D721Med (cell line): ENCODE data around the gene HRC.
"Not testable (repeated sequence)": the region's sequence is repeated elsewhere in the genome, so short reads cannot be mapped to it uniquely, and the experiment has no call there.

Experiments
- DNase-seq: peaks from one replicate; pipeline ENCODE4 v3.0.0; 2011; ENCODE audit warnings: low spot score; ENCODE audit not compliant: insufficient read length
- FAIRE-seq: peaks from 2 replicates; lab custom pipeline; 2011; peaks lifted over from hg19 to GRCh38; lab: Jason Lieb, UNC
- TF ChIP-seq, protein P1 (sequence below): IDR thresholded peaks from 2 replicates; pipeline ENCODE4 v1.5.1; 2012; ENCODE audit warnings: mild to moderate bottlenecking, control low read depth; ENCODE audit not compliant: insufficient read depth; ENCODE audit errors: missing control alignments

The HRC gene

DNA sequence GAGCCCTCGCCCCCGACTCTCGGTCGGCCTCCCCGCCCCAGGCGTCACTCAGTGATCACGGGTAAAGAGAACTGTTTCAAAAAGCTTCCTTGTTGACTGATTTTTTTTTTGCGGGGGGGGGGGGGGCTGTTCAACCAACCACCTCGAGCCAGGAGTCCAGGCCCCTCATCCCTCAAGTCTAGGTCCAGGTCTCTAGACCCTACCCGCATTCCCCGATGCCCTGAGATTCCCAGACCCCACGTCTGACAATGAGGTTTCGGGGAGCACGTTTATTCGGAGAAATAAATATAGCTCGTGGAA, 4.3 kb downstream of the HRC start:
- TF ChIP-seq, protein P1, sequence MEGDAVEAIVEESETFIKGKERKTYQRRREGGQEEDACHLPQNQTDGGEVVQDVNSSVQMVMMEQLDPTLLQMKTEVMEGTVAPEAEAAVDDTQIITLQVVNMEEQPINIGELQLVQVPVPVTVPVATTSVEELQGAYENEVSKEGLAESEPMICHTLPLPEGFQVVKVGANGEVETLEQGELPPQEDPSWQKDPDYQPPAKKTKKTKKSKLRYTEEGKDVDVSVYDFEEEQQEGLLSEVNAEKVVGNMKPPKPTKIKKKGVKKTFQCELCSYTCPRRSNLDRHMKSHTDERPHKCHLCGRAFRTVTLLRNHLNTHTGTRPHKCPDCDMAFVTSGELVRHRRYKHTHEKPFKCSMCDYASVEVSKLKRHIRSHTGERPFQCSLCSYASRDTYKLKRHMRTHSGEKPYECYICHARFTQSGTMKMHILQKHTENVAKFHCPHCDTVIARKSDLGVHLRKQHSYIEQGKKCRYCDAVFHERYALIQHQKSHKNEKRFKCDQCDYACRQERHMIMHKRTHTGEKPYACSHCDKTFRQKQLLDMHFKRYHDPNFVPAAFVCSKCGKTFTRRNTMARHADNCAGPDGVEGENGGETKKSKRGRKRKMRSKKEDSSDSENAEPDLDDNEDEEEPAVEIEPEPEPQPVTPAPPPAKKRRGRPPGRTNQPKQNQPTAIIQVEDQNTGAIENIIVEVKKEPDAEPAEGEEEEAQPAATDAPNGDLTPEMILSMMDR: no peak
- FAIRE-seq: no peak
- no peak for DNase-seq

DNA sequence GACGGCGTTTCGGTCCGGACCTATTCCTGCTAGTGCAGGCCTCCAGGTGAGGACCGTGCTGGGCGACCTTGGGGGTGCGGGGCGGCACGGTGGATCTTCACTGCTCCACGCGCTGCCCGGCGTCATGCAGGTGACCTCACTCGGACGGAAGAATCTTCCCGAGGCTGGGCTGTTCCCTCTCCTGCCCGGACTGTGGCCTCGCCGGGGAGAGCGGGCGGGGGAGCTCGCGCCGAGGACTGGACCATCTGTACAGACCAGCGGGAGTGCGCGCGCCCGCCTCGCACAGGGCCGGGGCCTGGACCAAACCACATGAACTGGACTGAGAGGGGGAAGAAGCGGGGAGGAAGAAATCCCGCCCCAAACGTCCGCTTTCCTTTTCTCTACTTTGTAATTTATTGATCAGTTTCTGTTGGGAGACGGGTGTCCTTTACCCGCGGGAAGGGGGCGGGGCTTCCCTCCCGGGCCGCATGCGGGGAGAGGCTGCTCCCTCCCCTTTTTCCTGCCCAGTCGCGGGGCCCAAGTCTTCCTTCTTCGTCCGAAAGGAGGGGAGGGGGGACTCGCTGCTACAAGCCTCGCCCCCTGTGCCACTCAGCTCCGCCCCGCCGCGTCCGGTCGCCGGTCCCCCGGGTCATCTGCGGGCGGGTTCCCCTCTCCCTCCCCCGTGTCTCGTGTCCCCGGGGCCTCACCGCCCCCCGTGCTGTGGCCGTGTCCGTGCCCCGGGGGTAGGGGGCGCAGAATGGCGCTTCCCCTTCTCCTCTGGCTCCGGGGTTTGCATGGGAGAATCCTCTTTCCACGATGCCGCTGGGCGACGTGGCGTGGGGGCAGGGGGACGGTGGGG, 4.9 kb downstream of the HRC start:
- FAIRE-seq (no peak), DNase-seq (peak; percentile 96)
- TF ChIP-seq, protein P1: no peak

DNA sequence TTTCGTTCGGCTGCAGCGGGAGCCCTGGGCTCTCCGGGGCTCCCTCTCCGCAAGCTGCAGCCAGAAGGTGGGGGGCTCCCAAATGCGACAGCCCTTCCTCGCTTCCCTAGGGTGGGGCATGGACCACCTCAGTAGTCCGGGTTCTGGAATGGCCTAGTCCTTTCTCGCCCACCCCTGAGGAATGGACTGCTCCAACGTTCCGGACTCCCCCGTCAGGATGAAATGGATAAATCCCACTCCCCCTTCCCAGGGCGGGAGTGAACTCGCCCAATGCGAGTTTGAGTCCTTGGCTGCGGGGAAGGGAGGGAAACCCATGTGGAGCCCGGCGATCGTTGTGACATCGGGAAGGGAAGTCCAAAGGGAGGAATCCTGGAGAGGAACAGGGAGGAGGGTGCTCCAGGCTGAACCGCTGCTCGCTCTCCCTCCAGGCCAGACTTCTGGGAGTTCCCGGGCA, 5.5 kb downstream of the HRC start:
- DNase-seq: peak; percentile 59
- TF ChIP-seq, protein P1: no peak
- no peak for FAIRE-seq

DNA sequence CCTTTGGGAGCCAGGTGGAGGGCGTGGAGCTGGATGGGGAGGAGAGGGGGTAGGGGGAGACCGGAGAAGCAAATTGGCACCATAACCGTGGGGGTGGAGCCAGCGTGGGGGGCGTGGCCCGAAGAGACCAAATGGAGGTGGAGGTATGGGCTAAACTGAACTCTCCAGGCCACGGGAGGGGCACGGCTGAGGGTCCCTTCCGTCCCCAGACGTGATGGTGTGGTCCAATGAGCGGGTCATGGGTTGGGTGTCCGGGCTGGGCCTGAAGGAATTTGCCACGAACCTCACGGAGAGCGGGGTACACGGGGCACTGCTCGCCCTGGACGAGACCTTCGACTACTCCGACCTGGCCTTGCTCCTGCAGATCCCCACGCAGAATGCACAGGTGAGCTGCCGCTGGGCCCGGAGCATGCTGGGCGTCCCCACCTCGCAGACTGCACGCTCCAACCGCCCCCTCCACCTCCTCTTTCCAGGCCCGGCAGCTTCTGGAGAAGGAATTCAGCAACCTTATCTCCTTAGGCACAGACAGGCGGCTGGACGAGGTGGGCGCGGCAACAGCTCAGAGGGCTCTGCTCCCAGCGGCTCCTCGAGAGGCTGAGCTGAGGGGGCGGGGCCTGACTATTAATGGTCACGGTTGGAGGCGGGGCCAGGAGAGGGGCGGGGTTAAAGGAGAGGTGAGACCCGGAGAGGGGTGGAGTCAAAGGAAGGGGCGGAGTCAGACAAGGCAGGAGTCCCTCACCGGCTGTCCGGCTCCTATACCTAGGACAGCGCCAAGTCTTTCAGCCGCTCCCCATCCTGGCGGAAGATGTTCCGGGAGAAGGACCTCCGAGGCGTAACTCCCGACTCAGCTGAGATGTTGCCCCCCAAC, 6.2 kb downstream of the HRC start:
- TF ChIP-seq, protein P1: no peak
- DNase-seq: peak; percentile 93

DNA sequence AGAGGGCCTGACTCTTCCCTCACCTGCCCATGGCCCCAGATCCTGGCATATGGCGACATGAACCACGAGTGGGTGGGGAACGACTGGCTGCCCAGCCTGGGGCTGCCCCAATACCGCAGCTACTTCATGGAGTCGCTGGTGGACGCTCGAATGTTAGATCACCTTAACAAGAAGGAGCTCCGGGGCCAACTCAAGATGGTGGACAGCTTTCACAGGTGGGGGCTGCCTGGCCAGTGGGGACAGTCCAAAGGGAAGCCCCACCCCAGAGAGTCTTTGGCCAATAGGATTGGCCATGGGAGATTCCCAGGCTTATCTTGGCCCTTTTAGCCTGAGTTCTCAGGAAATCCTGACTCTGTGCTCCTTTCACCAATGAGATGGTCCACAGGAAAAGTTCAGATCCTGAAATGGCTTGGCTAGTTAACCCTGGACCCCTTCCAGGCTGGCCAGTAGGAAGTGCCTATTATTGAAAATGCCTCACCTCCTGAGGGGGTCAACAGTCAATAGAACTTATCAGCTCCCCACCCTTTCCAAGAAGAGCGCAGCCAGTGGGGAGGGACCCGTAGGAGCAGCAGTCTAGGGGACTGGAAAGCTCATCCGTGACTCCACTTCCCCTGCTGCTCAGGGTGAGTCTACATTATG, 7.0 kb downstream of the HRC start:
- no peak for DNase-seq
- FAIRE-seq: no peak
- TF ChIP-seq, protein P1: no peak

More for the DNA sequence above, 6.2 kb downstream of the HRC start:
- FAIRE-seq: no peak

DNA sequence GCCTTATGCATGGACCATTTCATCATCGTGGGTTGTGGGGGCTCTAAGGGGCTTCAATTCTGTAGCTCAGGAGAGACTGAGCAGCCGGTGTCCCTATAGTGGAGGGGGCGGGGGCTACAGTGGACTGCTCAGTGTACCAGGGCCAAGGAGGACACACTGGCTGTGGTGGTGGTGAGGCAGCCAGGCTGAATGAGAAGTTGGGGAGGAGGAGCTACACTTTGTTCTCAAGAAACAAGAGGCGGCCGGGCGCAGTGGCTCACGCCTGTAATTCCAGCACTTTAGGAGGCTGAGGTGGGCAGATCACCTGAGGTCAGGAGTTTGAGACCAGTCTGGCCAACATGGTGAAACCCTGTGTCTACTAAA, 8.8 kb downstream of the HRC start:
- not testable (repeated sequence) for DNase-seq, FAIRE-seq

DNA sequence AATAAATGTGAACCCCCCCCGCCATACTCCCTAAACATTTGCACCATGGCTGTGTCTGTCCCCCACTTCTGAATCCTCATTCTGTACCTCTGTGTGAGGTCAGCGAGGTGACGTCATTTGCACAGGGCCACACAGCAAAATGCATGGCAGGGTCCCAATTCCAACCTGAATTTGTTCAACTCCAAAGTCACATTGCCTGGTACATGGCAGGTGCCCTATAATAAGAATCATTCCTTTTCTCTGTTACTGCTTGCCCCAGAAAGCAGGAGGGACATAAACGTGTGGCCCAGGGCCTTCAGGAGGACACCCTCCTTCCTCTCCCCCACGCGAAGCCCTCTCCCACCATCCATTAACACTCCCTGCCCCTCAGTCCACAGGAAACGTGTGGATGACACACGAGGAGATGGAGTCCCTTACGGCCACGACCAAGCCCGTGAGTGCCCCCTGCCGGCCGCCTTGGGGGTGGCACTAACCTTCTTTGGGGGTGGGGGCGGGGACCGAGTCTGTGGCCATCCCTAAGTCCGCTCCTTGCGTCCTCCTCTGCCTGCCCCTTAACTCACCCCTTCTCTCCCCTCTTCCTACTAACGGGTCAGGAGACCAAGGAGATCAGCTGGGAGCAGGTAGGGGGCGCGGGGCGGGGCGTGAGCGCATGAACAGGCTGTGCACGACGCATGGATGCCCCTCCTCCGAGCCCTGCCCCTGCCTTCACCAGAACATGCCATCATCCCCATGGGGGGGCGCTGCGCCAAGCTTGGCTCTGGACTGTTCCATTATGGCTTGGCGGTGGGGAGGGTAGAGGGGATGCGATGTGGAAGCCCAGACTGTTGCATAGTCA, 9.4 kb downstream of the HRC start:
- DNase-seq: peak; percentile 73
- TF ChIP-seq, protein P1: peak; percentile 56
- FAIRE-seq: no peak
